HepG2 (cell line): ENCODE results near the gene INSRR. TPM values are rescaled to one million over a fixed set of nuclear protein-coding genes. Genes with fewer than 3 reads are reported as not detected.
A peak's percentile ranks its signal among the peaks of the same experiment; 100 is the strongest.

Source experiments
- ARNT2 ChIP-seq: sonication (generic); formaldehyde crosslinking; IDR thresholded peaks from 2 replicates; pipeline ENCODE4 v1.8.0; 2022; ENCODE audit warnings: mild to moderate bottlenecking, low read depth, missing genetic modification reagents, moderate library complexity
- CBX1 ChIP-seq: IDR thresholded peaks from one replicate; pipeline ENCODE4 v1.6.1; 2016; ENCODE audit warnings: antibody characterized with exemption, low read depth
- CBX2 ChIP-seq, 2 experiments: fragments of 200-600 bp in 1 of 2; sonication (generic); formaldehyde crosslinking in 1 of 2; IDR thresholded peaks; 2 replicates each; pipeline versions ENCODE4 v1.7.0 to v1.8.1; 2018 to 2022; ENCODE audit warnings: low read depth in 2 of 2, low read length in 1 of 2, mild to moderate bottlenecking in 1 of 2, missing genetic modification reagents in 1 of 2
- CERS6 ChIP-seq: sonication (generic); formaldehyde crosslinking; IDR thresholded peaks from 2 replicates; pipeline ENCODE4 v1.5.0; 2020; ENCODE audit warnings: missing genetic modification reagents
- DNMT3B ChIP-seq: conservative IDR thresholded peaks from 2 replicates; pipeline ENCODE4 v1.6.1; 2016; ENCODE audit warnings: missing biosample characterization, control low read depth
- DPF2 ChIP-seq: sonication (generic); formaldehyde crosslinking; IDR thresholded peaks from 2 replicates; pipeline ENCODE4 v1.4.0; 2020; ENCODE audit warnings: mild to moderate bottlenecking, low read depth, missing genetic modification reagents, borderline replicate concordance
- GATAD2A ChIP-seq: IDR thresholded peaks from 2 replicates; pipeline ENCODE4 v1.6.1; 2016
- GTF3A ChIP-seq: sonication (generic); formaldehyde crosslinking; conservative IDR thresholded peaks from 2 replicates; pipeline ENCODE4 v1.4.0; 2020; ENCODE audit warnings: mild to moderate bottlenecking, missing genetic modification reagents
- HDAC1 ChIP-seq: sonication (generic); formaldehyde crosslinking; IDR thresholded peaks from 2 replicates; pipeline ENCODE4 v1.5.1; 2020; ENCODE audit warnings: mild to moderate bottlenecking, missing genetic modification reagents
- HOXA3 ChIP-seq: sonication (generic); formaldehyde crosslinking; IDR thresholded peaks from 2 replicates; pipeline ENCODE4 v1.5.0; 2020; ENCODE audit warnings: missing genetic modification reagents
- KLF16 ChIP-seq, 2 experiments: sonication (generic) in 1 of 2; formaldehyde crosslinking in 1 of 2; IDR thresholded peaks; 2 replicates each; pipeline versions ENCODE4 v1.6.1 to v1.8.0; 2016 to 2023; ENCODE audit warnings: missing genetic modification reagents in 2 of 2, missing compliant biosample characterization in 1 of 2
- MAZ ChIP-seq, 2 experiments: sonication (generic) in 1 of 2; formaldehyde crosslinking in 1 of 2; IDR thresholded peaks; 2 replicates each; pipeline versions ENCODE4 v1.5.0 to v1.6.1; 2012 to 2020; ENCODE audit warnings: low read depth in 2 of 2, mild to moderate bottlenecking in 2 of 2, borderline replicate concordance in 1 of 2, improper control_type of control experiment in 1 of 2, low read length in 1 of 2, missing genetic modification reagents in 1 of 2, moderate library complexity in 1 of 2
- MIER3 ChIP-seq: IDR thresholded peaks from 2 replicates; pipeline ENCODE4 v1.6.1; 2016; ENCODE audit warnings: missing compliant biosample characterization, borderline replicate concordance
- NFIC ChIP-seq: IDR thresholded peaks from 2 replicates; pipeline ENCODE4 v1.6.1; 2012; ENCODE audit warnings: mild to moderate bottlenecking, low read length, inconsistent platforms
- PHF20 ChIP-seq: sonication (generic); formaldehyde crosslinking; IDR thresholded peaks from 2 replicates; pipeline ENCODE4 v1.5.0; 2020; ENCODE audit warnings: mild to moderate bottlenecking, missing genetic modification reagents
- ZFP36L2 ChIP-seq: sonication (generic); formaldehyde crosslinking; IDR thresholded peaks from 2 replicates; pipeline ENCODE4 v1.4.0; 2020; ENCODE audit warnings: missing genetic modification reagents
- ZFX ChIP-seq: sonication (generic); formaldehyde crosslinking; IDR thresholded peaks from 2 replicates; pipeline ENCODE4 v1.4.0; 2020; ENCODE audit warnings: mild to moderate bottlenecking, low read depth, missing genetic modification reagents, moderate library complexity
- ZGPAT ChIP-seq: IDR thresholded peaks from 2 replicates; pipeline ENCODE4 v1.6.1; 2016; ENCODE audit warnings: mild to moderate bottlenecking
- ZNF674 ChIP-seq: sonication (generic); formaldehyde crosslinking; IDR thresholded peaks from 2 replicates; pipeline ENCODE4 v1.5.0; 2020; ENCODE audit warnings: low read depth, mild to moderate bottlenecking, missing genetic modification reagents
- ZNF775 ChIP-seq: sonication (generic); formaldehyde crosslinking; IDR thresholded peaks from 2 replicates; pipeline ENCODE4 v1.4.0; 2020; ENCODE audit warnings: missing genetic modification reagents, mild to moderate bottlenecking, moderate library complexity, borderline replicate concordance
- ZNF790 ChIP-seq: sonication (generic); formaldehyde crosslinking; IDR thresholded peaks from 2 replicates; pipeline ENCODE4 v1.8.0; 2022; ENCODE audit warnings: missing genetic modification reagents, mild to moderate bottlenecking, borderline replicate concordance
- ZNF816 ChIP-seq: sonication (generic); formaldehyde crosslinking; IDR thresholded peaks from 2 replicates; pipeline ENCODE4 v1.8.0; 2022; ENCODE audit warnings: missing genetic modification reagents, mild to moderate bottlenecking, borderline replicate concordance
- ZNF879 ChIP-seq: sonication (generic); formaldehyde crosslinking; IDR thresholded peaks from 2 replicates; pipeline ENCODE4 v1.8.1; 2023; ENCODE audit warnings: missing genetic modification reagents
- polyA plus RNA-seq, 8 experiments: library from polyadenylated mRNA; depleted of rRNA in 3 of 8; stranded (reverse) in 7 of 8; unstranded in 1 of 8; fragments of >200 nt; fragmentation: Illumina TruSeq in 4 of 8; extraction: Trizol in 4 of 8; gene quantifications; 2 replicates each; pipeline versions ENCODE4 v1.2.1 to v1.2.3, GENCODE V29; 2011 to 2016; ENCODE audit warnings: low read depth in 4 of 8, missing spikeins in 1 of 8, mixed read lengths in 1 of 8; ENCODE audit not compliant: insufficient read depth in 1 of 8
- total RNA-seq, 5 experiments: library from RNA; depleted of rRNA; stranded (reverse); fragments of >200 nt; fragmentation: Illumina TruSeq; extraction: Trizol; gene quantifications; 2 replicates each; pipeline ENCODE4 v1.2.3, GENCODE V29; 2016; ENCODE audit warnings: low read depth in 1 of 5
- TF ChIP-seq, protein P1 (sequence below): sonication (generic); formaldehyde crosslinking; conservative IDR thresholded peaks from 2 replicates; pipeline ENCODE4 v1.5.0; 2020; ENCODE audit warnings: missing genetic modification reagents
- TF ChIP-seq, protein P2 (sequence below): sonication (generic); formaldehyde crosslinking; IDR thresholded peaks from 2 replicates; pipeline ENCODE4 v1.5.0; 2020; ENCODE audit warnings: missing genetic modification reagents

The INSRR gene
- total and polyA plus RNA-seq, 2 of the 13 experiments (the other 11 are each of a cell fraction or from before 2014, with no cell fraction given) = not detected

DNA sequence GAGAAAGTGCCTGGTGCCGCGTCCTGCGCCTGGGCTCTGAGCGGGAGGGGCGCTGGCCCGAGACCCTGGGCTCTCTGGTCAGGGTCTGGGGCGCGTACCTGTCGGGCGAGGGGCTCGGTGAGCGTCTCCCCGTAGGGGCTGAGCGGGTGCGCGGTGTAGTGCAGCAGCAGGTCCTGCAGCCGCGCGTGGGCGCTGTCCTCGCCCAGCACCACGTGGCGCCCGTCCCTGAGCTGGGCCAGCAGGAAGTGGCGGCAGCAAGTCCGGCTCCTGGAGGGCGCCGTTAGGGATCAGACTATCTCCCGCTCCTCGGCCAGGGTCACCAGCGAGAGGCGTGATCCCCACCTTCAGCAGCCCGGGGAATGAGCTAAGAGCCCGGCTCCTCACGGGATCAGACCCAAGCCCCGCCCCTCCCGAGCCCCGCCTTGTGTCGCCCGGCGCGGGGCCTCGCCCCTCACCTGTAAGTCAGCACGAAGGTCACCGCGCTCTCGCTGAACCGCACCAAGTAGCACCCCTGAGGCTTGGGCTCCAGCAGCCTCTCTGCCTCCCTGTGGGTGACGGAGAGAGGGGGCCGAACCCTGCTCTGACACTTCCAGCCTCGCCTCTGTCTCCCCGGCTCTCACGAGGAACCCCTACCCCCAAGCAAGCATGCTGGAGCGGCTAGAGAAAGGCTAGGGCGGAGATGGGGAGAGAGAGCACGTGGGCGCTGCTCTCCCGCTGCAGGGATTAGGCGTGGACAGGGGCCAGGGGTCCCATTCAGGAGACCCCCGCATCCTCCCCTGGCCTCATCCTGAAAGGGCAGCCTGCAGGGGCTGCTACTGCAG, 45.0 kb downstream of the INSRR start (continued):
- TF ChIP-seq HDAC1 (CRISPR knock-in tag) (peak; percentile 68; the same call in 1 of the 2 replicates), HOXA3 (CRISPR knock-in tag) (peak; percentile 87), ZGPAT (CRISPR knock-in tag) (peak; percentile 90; the same call in 1 of the 2 replicates), CBX2 (IDR thresholded peaks at IDR 0.05; ENCODE audit: low read depth, low read length) (no peak), CBX2 (CRISPR knock-in tag; IDR thresholded peaks at IDR 0.05; ENCODE audit: low read depth) (peak; percentile 93; the same call in 1 of the 2 replicates), ARNT2 (peak; percentile 96), ZNF775 (0 out of 2 replicates have a peak, but pooled peaks have one; percentile 67), GTF3A (CRISPR knock-in tag) (no peak), ZNF816 (CRISPR knock-in tag) (0 out of 2 replicates have a peak, but pooled peaks have one; percentile 26), ZNF879 (peak; percentile 94), KLF16 (CRISPR knock-in tag; IDR thresholded peaks at IDR 0.05) (peak in 1 of 2 experiments; percentile 78; a peak in 2 of 4 replicates), GATAD2A (CRISPR knock-in tag) (peak; percentile 48), NFIC (no peak), ZFP36L2 (CRISPR knock-in tag) (no peak), ZNF674 (CRISPR knock-in tag) (no peak), ZNF790 (CRISPR knock-in tag) (no peak), PHF20 (CRISPR knock-in tag) (peak; percentile 50; the same call in 1 of the 2 replicates), DNMT3B (CRISPR knock-in tag) (no peak), CERS6 (no peak; the same call in 1 of the 2 replicates), MAZ (IDR thresholded peaks at IDR 0.05; ENCODE audit: borderline replicate concordance, low read depth, low read length) (no peak), MAZ (CRISPR knock-in tag; IDR thresholded peaks at IDR 0.05; ENCODE audit: low read depth) (peak; percentile 43; the same call in 1 of the 2 replicates), MIER3 (no peak), CBX1 (no peak), DPF2 (CRISPR knock-in tag) (0 out of 2 replicates have a peak, but pooled peaks have one; percentile 50), ZFX (CRISPR knock-in tag) (peak; percentile 79)
- TF ChIP-seq, protein P1, sequence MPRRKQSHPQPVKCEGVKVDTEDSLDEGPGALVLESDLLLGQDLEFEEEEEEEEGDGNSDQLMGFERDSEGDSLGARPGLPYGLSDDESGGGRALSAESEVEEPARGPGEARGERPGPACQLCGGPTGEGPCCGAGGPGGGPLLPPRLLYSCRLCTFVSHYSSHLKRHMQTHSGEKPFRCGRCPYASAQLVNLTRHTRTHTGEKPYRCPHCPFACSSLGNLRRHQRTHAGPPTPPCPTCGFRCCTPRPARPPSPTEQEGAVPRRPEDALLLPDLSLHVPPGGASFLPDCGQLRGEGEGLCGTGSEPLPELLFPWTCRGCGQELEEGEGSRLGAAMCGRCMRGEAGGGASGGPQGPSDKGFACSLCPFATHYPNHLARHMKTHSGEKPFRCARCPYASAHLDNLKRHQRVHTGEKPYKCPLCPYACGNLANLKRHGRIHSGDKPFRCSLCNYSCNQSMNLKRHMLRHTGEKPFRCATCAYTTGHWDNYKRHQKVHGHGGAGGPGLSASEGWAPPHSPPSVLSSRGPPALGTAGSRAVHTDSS (CRISPR knock-in tag) = no peak
- TF ChIP-seq, protein P2, sequence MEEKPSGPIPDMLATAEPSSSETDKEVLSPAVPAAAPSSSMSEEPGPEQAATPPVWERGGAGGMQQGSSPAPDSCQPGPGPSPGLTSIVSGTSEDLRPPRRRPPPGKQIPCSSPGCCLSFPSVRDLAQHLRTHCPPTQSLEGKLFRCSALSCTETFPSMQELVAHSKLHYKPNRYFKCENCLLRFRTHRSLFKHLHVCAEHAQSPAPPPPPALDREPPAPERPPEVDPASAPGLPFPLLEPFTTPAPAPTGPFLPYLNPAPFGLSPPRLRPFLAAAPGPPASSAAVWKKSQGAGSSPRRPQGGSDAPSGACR (CRISPR knock-in tag) = peak; percentile 91; the same call in 1 of the 2 replicates
